PC-3 (cell line): ENCODE results near the gene CFAP45. TPM values are rescaled to one million over a fixed set of nuclear protein-coding genes. Genes with fewer than 3 reads are reported as not detected.

Experiments
- ATAC-seq: fragments of 200-7000 bp; cut with Tn5 transposase; 2 replicates; pipeline ENCODE4 v1.9.1; 2020; ENCODE audit warnings: mild to moderate bottlenecking, moderate library complexity
- BruUV-seq: library from RNA; stranded (reverse); fragments of 400-500 nt; replicated peaks from 2 replicates; lab custom pipeline; 2021; lab: Mats Ljungman, UMichigan
- CTCF ChIA-PET: fragments of 300-600 bp; sonication (Branson Sonifier 250); formaldehyde crosslinking; loops from one replicate; lab custom pipeline; 2022; ENCODE audit warnings: antibody characterized with exemption; lab: Charles Lee
- POLR2A ChIA-PET: fragments of 300-600 bp; sonication (Branson Sonifier 250); formaldehyde crosslinking; loops from one replicate; lab custom pipeline; 2022; ENCODE audit warnings: antibody characterized with exemption; ENCODE audit not compliant: unreplicated experiment; lab: Charles Lee
- DNase-seq: peaks from one replicate; pipeline ENCODE4 v3.0.0-alpha.2; 2015
- H2AFZ ChIP-seq: fragments of 300-600 bp; sonication (generic); 2 replicates; pipeline ENCODE4 v1.6.0; 2016; ENCODE audit warnings: antibody characterized with exemption, low read length
- H3F3A ChIP-seq: fragments of 300-600 bp; sonication (generic); one replicate; pipeline ENCODE4 v1.6.0; 2017; ENCODE audit warnings: antibody characterized with exemption, low read length, control low read depth, mild to moderate bottlenecking; ENCODE audit not compliant: unreplicated experiment
- H3K27ac ChIP-seq: fragments of 300-600 bp; sonication (generic); 2 replicates; pipeline ENCODE4 v1.5.1; 2016; ENCODE audit warnings: mild to moderate bottlenecking, low read length
- H3K27me3 ChIP-seq: fragments of 300-600 bp; sonication (generic); 2 replicates; pipeline ENCODE4 v1.6.1; 2016; ENCODE audit warnings: low read length, mixed read lengths
- H3K36me3 ChIP-seq: fragments of 300-600 bp; sonication (generic); 2 replicates; pipeline ENCODE4 v1.6.1; 2016; ENCODE audit warnings: low read depth, mixed run types, low read length, mixed read lengths
- H3K4me1 ChIP-seq: fragments of 300-600 bp; sonication (generic); 2 replicates; pipeline ENCODE4 v1.5.1; 2016; ENCODE audit warnings: low read length; ENCODE audit not compliant: insufficient read depth
- H3K4me2 ChIP-seq: fragments of 300-600 bp; sonication (generic); 2 replicates; pipeline ENCODE4 v1.6.0; 2016; ENCODE audit warnings: low read length
- H3K4me3 ChIP-seq: fragments of 300-600 bp; sonication (generic); 2 replicates; pipeline ENCODE4 v1.5.1; 2016; ENCODE audit warnings: mild to moderate bottlenecking, low read length, mixed read lengths
- H3K79me2 ChIP-seq: fragments of 300-600 bp; sonication (generic); 2 replicates; pipeline ENCODE4 v1.6.1; 2017; ENCODE audit warnings: low read length, mixed read lengths
- H3K9ac ChIP-seq: fragments of 300-600 bp; sonication (generic); 2 replicates; pipeline ENCODE4 v1.6.0; 2016; ENCODE audit warnings: mild to moderate bottlenecking, low read length
- H3K9me2 ChIP-seq: fragments of 300-600 bp; sonication (generic); replicated peaks from 2 replicates; pipeline ENCODE4 v1.6.1; 2016; ENCODE audit warnings: mixed run types, low read length, mixed read lengths
- H3K9me3 ChIP-seq: fragments of 300-600 bp; sonication (generic); 2 replicates; pipeline ENCODE4 v1.6.1; 2016; ENCODE audit warnings: low read length, mixed read lengths
- H4K20me1 ChIP-seq: fragments of 300-600 bp; sonication (generic); 2 replicates; pipeline ENCODE4 v1.6.1; 2016; ENCODE audit warnings: low read length, mixed read lengths
- CTCF ChIP-seq: fragments of 300-600 bp; sonication (generic); conservative IDR thresholded peaks from 2 replicates; pipeline ENCODE4 v1.5.1; 2017; ENCODE audit warnings: antibody characterized with exemption, low read depth, mild to moderate bottlenecking, low read length
- EZH2 ChIP-seq: fragments of 300-600 bp; sonication (generic); IDR thresholded peaks from one replicate; pipeline ENCODE4 v1.6.1; 2017; ENCODE audit warnings: antibody characterized with exemption, mild to moderate bottlenecking, low read length; ENCODE audit not compliant: unreplicated experiment
- EZH2phosphoT487 ChIP-seq: fragments of 300-600 bp; sonication (generic); IDR thresholded peaks from 2 replicates; pipeline ENCODE4 v1.6.1; 2018; ENCODE audit warnings: mild to moderate bottlenecking, antibody characterized with exemption, low read length, borderline replicate concordance
- intact Hi-C: fragments of 100-400 bp; cut with micrococcal nuclease; formaldehyde crosslinking; loops from 2 replicates; pipeline ENCODE4 v1.9.0; 2023
- total RNA-seq: library from RNA; depleted of rRNA; stranded (reverse); fragments of >200 nt; gene quantifications from 2 replicates; pipeline ENCODE4 v1.2.3, GENCODE V29; 2014

Gene CFAP45
- total RNA-seq, 1 experiment from 2014 or later = 1.6 TPM

GRCh38 chr1:159866066-159866465 lies 33.9 kb downstream of the CFAP45 start:
- POLR2A ChIA-PET = no interaction called here

DNA sequence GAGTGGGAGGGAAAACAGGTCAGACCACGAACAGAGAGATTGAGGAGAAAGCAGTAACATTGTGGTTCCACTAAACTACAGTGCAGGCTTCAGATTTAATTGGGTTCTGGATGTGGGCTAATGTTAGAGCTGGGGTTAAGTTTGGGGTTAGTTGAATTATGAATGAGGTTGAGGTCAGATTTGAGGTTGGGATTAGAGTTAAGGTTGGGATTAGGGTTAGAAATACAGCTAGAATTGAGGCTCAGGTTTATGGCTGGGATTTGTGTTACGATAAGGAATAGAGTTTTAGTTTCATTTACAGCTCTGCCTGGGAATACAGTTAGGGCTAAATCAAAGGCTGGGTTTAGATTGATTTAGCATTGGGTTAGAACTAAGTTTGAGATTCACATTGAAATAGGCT lies 35.7 kb downstream of the CFAP45 start:
- no peak overlapping the region for H3K9ac ChIP-seq

More at GRCh38 chr1:159866066-159866465, 33.9 kb downstream of the CFAP45 start:
- H3K27me3 ChIP-seq = no peaks in the 10 kb centered on the region
- no peak overlapping the region for H3K4me2 ChIP-seq
- ATAC-seq (no peak), DNase-seq (no peak)
- H4K20me1 ChIP-seq = no peaks in the 10 kb centered on the region
- no peaks in the 10 kb centered on the region for H3K36me3 ChIP-seq
- H3F3A ChIP-seq = no peaks in the 10 kb centered on the region
- intact Hi-C loops = no loop called here
- no peaks in the 10 kb centered on the region for H3K9me2 ChIP-seq
- H3K9me3 ChIP-seq = no peaks in the 10 kb centered on the region
- H3K4me3 ChIP-seq = no peak overlapping the region
- CTCF ChIA-PET = no interaction called here
- TF ChIP-seq EZH2 (no peak), CTCF (no peak), EZH2phosphoT487 (no peak)
- BruUV-seq = no TSS peak
- no peak overlapping the region for H2AFZ ChIP-seq
- peaks cover 17% of the 10 kb centered on the region for H3K4me1 ChIP-seq
- H3K9ac ChIP-seq = no peak overlapping the region
- H3K79me2 ChIP-seq = no peaks in the 10 kb centered on the region
- no peak overlapping the region for H3K27ac ChIP-seq

More for the DNA sequence above, 35.7 kb downstream of the CFAP45 start:
- H3K4me3 ChIP-seq = no peak overlapping the region
- H3K36me3 ChIP-seq = no peaks in the 10 kb centered on the region
- H3K4me1 ChIP-seq = peaks cover 9% of the 10 kb centered on the region
- H3K27ac ChIP-seq = no peak overlapping the region
- TF ChIP-seq CTCF = no peak
- TF ChIP-seq EZH2 = no peak
- TF ChIP-seq EZH2phosphoT487 = no peak
- no peaks in the 10 kb centered on the region for H3K9me2 ChIP-seq
- ChIA-PET POLR2A (no interaction called here), CTCF (interaction anchor here (0.6 kb wide), 1 partner anchor 1518 kb away, joined by 3 read pairs; no protein-coding TSS in a partner anchor)
- no peaks in the 10 kb centered on the region for H3K9me3 ChIP-seq
- no peaks in the 10 kb centered on the region for H3F3A ChIP-seq
- intact Hi-C loops = no loop called here
- H3K79me2 ChIP-seq = no peaks in the 10 kb centered on the region
- no peaks in the 10 kb centered on the region for H4K20me1 ChIP-seq
- no peak for DNase-seq
- H3K27me3 ChIP-seq = no peaks in the 10 kb centered on the region
- H3K4me2 ChIP-seq = no peak overlapping the region
- H2AFZ ChIP-seq = no peak overlapping the region
- BruUV-seq = no TSS peak
- no peak for ATAC-seq
